ENCODE results near the gene ST7.
"Not testable (repeated sequence)": the region's sequence is repeated elsewhere in the genome, so short reads cannot be mapped to it uniquely, and the experiment has no call there.

ST7 gene

GRCh38 chr7:116951366-116952292 lies 1.7 kb upstream of the ST7 start:
- DNase-seq (ENCODE audit: low read depth) = no peak

DNA sequence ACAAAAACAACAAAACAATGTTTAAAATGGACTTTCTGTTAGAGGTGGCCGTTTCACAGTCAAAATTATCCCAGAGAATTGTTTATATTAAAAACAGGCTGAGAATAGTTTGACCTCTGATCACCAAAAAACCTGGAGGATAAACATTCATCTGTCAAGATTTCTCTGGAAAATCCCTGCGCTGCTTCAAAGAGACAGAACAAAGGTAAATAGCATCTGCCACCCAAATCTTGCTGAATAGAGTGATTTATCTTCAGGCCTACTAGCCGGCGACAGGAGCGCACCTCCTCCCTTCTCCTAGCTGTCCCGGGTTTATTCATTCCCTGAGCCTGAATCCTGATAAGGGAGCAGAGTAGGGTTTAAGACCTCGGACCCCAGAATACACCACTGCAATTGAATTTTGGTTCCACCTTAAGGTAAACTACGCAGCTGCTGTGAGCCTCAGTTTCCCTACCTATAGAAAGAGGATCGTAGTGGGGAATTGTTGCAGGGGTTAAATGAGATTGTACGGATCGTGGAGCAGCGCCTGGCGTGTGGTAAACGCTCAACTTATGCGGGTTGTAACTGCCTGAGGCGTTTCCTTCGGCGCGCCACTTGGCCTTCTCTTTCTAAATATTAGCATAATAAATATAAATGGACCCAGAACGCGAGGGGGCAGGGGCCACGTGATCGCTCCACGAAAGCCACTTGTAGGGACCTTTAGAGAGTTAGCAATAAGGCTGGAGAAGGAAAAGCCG lies 498 bp upstream of the ST7 start:
- DNase-seq (ENCODE audit: low read depth) = no peak

DNA sequence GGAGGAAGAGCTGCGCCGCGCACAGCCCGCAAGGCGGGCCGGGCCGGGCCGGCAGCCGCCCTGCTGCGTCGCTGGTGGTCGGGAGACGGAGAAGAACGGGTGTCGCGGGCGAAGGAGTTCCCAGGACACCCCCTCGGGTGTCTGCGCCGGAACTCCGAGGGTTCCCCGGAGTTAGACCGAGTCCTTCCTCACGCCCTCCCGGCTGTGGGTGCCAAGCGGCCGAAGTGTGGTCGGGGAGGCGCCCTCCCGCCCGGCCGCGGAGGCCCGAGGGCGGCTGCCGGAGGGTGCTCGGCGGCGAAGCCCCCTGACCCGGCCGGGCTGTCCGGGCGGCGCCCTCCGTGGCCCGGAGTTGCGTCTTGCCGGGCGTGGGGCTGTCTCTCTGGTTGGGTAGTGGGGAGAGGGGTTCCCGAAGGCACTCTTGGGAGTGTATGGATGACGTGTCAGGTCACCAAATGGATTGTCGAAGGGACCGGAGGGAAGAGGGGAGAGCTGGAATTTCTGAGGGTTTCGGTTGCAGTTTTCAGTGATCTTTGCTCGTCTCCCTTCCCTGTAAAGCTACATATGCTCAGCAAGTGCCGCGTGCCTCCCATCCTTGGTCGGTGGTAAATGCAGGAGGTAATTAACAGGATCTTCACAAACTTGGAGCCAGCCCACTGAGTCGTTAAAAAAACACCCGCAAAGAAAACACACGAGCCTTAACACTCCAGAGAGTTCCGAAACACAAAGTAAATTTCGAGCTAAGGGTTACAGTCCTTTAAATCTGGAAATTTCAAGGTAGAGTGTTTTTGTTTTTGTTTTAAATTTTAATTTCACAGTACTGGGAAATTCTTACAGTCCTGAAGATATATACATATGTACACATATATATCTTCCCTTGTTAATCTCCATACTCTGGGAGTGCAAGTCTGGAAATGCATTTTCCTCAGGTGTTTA lies 871 bp downstream of the ST7 start:
- DNase-seq (ENCODE audit: low read depth) = peak; percentile 4

DNA sequence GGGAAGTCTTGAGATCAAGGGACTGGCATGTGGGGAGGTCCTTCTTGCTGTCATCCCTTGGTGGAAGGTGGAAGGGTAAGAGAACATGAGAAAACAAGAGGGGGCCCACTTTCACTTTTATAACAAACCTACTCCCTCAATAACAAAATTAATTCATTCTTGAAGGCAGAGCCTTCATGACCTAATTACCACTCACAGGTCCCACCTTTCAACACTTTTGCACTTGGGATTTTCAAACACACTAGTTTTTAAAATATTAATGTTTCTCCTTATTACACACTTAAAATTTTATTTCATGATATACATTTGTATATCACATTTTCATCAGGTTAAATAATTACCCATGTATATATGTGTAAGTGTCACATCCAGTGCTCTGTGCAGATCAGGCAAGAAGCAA lies 2.0 kb downstream of the ST7 start:
- DNase-seq (ENCODE audit: low read depth) = no peak

GRCh38 chr7:116955801-116956476 lies 2.6 kb downstream of the ST7 start:
- DNase-seq (ENCODE audit: low read depth) = no peak

GRCh38 chr7:116956477-116956804 lies 3.1 kb downstream of the ST7 start:
- DNase-seq (ENCODE audit: low read depth) = no peak

GRCh38 chr7:116957874-116958273 lies 4.6 kb downstream of the ST7 start:
- no peak for DNase-seq (ENCODE audit: low read depth)

DNA sequence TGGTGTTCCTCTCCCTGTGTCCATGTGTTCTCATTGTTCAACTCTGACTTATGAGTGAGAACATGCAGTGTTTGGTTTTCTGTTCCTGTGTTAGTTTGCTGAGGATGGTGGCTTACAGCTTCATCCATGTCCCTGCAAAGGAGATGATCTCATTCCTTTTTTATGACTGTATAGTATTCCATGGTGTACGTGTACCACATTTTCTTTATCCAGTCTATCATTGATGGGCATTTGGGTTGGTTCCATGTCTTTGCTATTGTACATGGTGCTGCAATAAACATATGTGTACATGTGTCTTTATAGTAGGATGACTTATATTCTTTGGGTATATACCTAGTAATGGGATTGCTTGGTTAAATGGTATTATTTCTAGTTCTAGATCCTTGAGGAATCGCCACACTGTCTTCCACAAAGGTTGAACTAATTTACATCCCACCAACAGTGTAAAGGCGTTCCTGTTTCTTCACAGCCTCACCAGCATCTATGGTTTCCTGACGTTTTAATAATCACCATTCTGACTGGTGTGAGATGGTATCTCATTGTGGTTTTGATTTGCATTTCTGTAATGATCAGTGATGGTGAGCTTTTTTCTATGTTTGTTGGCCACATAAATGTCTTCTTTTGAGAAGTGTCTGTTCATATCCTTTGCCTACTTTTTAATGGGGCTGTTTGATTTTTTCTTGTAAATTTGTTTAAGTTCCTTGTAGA lies 8.8 kb downstream of the ST7 start:
- DNase-seq (ENCODE audit: low read depth) = not testable (repeated sequence)

- no peak for DNase-seq (ENCODE audit: low read depth)
Measured at GRCh38 chr7:116963234-116963633, 9.9 kb downstream of the ST7 start.

DNA sequence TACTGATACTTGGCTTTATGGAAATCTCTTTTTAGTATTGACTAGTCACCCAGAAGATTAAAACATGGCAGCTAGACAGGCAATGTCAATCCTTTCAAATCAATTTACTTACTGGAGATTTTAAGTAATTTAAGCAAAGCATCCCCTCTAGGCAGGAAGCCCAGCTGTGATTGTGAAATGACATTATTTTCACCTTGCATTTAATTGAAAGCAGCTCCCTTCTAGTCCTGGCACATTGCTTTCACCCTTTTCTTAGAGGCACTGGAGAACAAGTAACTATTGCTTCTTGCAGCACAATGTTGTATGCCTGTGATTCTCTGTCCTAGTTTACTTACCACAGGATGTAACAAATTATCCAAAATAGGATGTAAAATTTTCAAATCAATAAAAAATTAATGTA lies 13.3 kb downstream of the ST7 start:
- DNase-seq (ENCODE audit: low read depth) = no peak

GRCh38 chr7:116967254-116967922 lies 14.1 kb downstream of the ST7 start:
- DNase-seq (ENCODE audit: low read depth) = no peak

- DNase-seq (ENCODE audit: low read depth) = no peak
Measured at GRCh38 chr7:116967983-116968382, 14.7 kb downstream of the ST7 start.

DNA sequence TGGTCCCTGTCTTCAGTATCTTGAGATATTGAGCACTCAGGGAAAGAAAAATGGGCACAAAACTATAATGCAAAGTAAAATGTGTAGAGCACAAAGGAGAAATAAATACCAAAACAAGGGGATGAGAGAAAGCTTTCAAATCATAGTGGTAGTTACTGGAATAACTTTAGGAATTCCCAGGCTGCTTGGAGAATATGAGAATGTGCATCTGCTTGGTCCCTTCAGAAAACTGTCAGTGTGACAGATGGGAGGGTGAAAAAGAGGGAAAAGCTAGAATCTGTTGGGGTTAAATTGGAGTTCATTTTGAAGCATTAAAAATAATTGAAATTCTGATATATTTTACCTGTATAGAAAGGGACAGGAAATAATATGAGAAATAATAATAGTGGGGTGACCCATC lies 15.3 kb downstream of the ST7 start:
- DNase-seq (ENCODE audit: low read depth) = no peak

DNA sequence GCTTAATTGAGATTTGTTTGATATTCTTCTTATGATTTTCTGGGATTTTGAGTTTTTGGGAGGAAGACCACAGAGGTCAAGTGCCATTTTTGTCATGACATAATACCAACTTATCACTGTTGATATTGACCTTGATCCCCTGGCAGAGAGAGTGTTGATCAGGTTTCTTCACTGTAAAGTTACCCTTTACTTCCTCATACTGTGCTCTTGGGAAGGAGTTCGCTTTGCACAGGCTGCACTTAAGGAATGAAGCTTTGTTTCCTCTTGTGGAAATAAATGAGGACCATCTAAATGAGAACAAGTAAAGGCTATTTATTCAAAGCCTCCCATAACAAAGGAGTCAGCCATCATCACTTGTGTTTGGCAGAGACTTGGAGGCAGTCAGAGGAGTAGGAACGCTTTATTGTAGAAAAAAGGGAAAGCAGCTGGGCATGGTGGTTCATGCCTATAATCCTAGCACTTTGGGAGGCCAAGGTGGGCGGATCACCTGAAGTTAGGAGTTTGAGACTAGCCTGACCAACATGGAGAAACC lies 16.1 kb downstream of the ST7 start:
- no peak for DNase-seq (ENCODE audit: low read depth)

GRCh38 chr7:116970238-116970910 lies 17.1 kb downstream of the ST7 start:
- DNase-seq (ENCODE audit: low read depth) = no peak

DNA sequence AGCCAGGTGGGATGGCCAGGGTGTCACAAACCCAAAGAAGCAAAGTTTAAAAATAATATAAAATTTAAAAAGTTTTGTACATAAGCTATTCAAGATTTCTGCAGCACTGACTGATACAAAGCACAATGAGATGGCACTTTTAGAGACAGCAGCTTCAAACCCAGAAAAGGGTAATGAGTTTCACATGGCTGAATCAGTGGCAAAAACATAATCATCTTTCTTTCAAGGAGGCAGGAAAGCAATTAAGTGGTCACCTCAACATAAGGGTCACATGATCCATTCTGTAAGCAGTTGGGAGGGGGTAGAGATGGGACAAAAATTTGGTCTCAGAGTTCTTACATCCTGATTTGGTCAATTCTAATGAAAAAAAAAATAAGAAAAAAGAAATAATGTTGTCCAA lies 17.9 kb downstream of the ST7 start:
- DNase-seq (ENCODE audit: low read depth) = not testable (repeated sequence)

- no peak for DNase-seq (ENCODE audit: low read depth)
Measured at GRCh38 chr7:116971869-116972268, 18.6 kb downstream of the ST7 start.

DNA sequence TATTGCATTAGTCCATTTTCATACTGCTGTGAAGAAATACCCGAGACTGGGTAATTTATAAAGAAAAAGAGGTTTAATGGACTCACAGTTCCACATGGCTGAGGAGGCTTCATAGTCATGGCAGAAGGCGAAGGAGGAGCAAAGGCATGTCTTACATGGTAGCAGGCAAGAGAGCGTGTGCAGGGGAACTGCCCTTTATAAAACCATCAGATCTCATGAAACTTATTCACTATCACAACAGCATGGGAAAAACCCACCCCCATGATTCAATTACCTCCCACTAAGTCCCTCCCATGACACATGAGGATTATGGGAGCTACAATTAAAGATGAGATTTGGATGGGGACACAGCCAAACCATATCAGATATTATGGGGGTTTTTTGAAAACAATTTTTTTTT lies 21.7 kb downstream of the ST7 start:
- not testable (repeated sequence) for DNase-seq (ENCODE audit: low read depth)

GRCh38 chr7:116977172-116977571 lies 23.9 kb downstream of the ST7 start:
- no peak for DNase-seq (ENCODE audit: low read depth)

DNA sequence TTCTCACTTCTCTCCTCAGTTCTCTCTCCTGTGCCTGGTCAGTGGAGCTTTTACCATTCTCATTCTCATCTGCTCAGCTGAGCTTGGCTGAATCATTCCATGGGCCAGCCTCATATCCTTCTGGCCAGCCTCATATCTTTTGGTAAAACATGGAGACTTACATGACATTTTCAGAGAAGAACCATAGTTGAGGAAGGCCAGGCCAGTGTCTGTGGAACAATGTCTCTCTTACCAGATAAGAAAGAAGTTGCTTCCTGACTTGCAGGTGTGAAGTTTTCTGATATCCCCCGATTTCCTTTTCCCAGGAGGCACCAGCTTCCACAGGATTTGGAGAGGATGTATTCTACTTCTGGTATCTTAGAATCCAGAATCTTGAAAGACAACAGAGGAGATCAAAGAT lies 24.7 kb downstream of the ST7 start:
- DNase-seq (ENCODE audit: low read depth) = no peak

Measured in stimulated activated CD8-positive, alpha-beta memory T cell treated with anti-CD3 and anti-CD28 coated beads, Interleukin-12 subunit alpha, Interleukin-12 subunit beta, amount 100 ng/mL, for 1 hour (primary cell).